Stimulated activated naive B cell treated with anti-CD40 and anti-IgM and Interleukin-4, amounts not matched to agents 10 μg/mL and 1 μg/mL and 100 μg/mL, for 72 hours (primary cell): ENCODE data around the gene LRRC2.
A peak's percentile ranks its signal among the peaks of the same experiment; 100 is the strongest.

Experiments used
- ATAC-seq, 2 donors: fragments of 150-1000 bp; cut with Tn5 transposase; replicated peaks; 2 replicates each; pipeline ENCODE4 v1.10.0; 2021; ENCODE audit warnings: moderate library complexity in 1 of 2
- DNase-seq: peaks from one replicate; pipeline ENCODE4 v3.0.0; 2021
- H3K27ac Mint-ChIP-seq: one replicate; pipeline ENCODE4 v1.8.0; 2022; ENCODE audit warnings: mild to moderate bottlenecking, mixed read lengths
- H3K27me3 Mint-ChIP-seq, 2 donors: one replicate each; pipeline ENCODE4 v1.8.0; 2022; ENCODE audit warnings: mixed read lengths in 2 of 2
- H3K36me3 Mint-ChIP-seq, 2 donors: one replicate each; pipeline ENCODE4 v1.8.0; 2022; ENCODE audit warnings: mixed read lengths in 2 of 2, mild to moderate bottlenecking in 1 of 2
- H3K4me1 Mint-ChIP-seq, 2 donors: one replicate each; pipeline ENCODE4 v1.8.0; 2022; ENCODE audit warnings: mixed read lengths in 2 of 2, mild to moderate bottlenecking in 1 of 2
- H3K4me3 Mint-ChIP-seq, 2 donors: one replicate each; pipeline ENCODE4 v1.8.0; 2022; ENCODE audit warnings: mild to moderate bottlenecking in 2 of 2, mixed read lengths in 2 of 2, moderate library complexity in 1 of 2
- H3K9me3 Mint-ChIP-seq, 2 donors: one replicate each; pipeline ENCODE4 v1.8.0; 2022; ENCODE audit warnings: mixed read lengths in 2 of 2, mild to moderate bottlenecking in 1 of 2

The LRRC2 gene

GRCh38 chr3:46517784-46518181, 48.3 kb downstream of the LRRC2 start:
- Mint-ChIP-seq H3K4me3 (no peak overlapping the region), H3K27me3 (no peaks in the 10 kb centered on the region), H3K4me1 (no peaks in the 10 kb centered on the region), H3K36me3 (no peaks in the 10 kb centered on the region), H3K27ac (no peak overlapping the region), H3K9me3 (no peaks in the 10 kb centered on the region)
- DNase-seq = no peak
- ATAC-seq = no peak

GRCh38 chr3:46517016-46517783, 48.9 kb downstream of the LRRC2 start:
- no peaks in the 10 kb centered on the region for H3K4me1 Mint-ChIP-seq
- no peaks in the 10 kb centered on the region for H3K36me3 Mint-ChIP-seq

GRCh38 chr3:46516521-46516920, 49.6 kb downstream of the LRRC2 start:
- Mint-ChIP-seq H3K27me3 (peaks cover 3 to 6% of the 10 kb centered on the region in 2 donors), H3K4me3 (no peak overlapping the region)
- no peak for ATAC-seq

More at GRCh38 chr3:46517016-46517783, 48.9 kb downstream of the LRRC2 start:
- H3K27ac Mint-ChIP-seq = no peak overlapping the region
- H3K9me3 Mint-ChIP-seq = no peaks in the 10 kb centered on the region
- H3K4me3 Mint-ChIP-seq = no peak overlapping the region
- H3K27me3 Mint-ChIP-seq = peaks cover 3 to 5% of the 10 kb centered on the region in 2 donors
- DNase-seq (no peak), ATAC-seq (no peak)

GRCh38 chr3:46512191-46512749, 53.8 kb downstream of the LRRC2 start:
- Mint-ChIP-seq H3K27me3 (peaks cover 6 to 10% of the 10 kb centered on the region in 2 donors), H3K27ac (no peak overlapping the region), H3K4me1 (peaks cover 2 to 8% of the 10 kb centered on the region in 2 donors), H3K4me3 (no peak overlapping the region), H3K36me3 (no peaks in the 10 kb centered on the region), H3K9me3 (peaks cover 0 to 2% of the 10 kb centered on the region in 2 donors)
- ATAC-seq = no peak
- DNase-seq = no peak

More at GRCh38 chr3:46516521-46516920, 49.6 kb downstream of the LRRC2 start:
- Mint-ChIP-seq H3K36me3 (no peaks in the 10 kb centered on the region), H3K4me1 (no peaks in the 10 kb centered on the region), H3K9me3 (no peaks in the 10 kb centered on the region), H3K27ac (no peak overlapping the region)
- no peak for DNase-seq

- Mint-ChIP-seq H3K27me3 (peaks cover 6 to 14% of the 10 kb centered on the region in 2 donors), H3K4me3 (no peak overlapping the region), H3K9me3 (peaks cover 6 to 9% of the 10 kb centered on the region in 2 donors), H3K36me3 (peaks cover 5% of the 10 kb centered on the region in 2 donors), H3K27ac (no peak overlapping the region), H3K4me1 (peaks cover 7 to 17% of the 10 kb centered on the region in 2 donors)
- no peak for ATAC-seq
- no peak for DNase-seq
Observed at GRCh38 chr3:46509661-46510187, 56.4 kb downstream of the LRRC2 start.

GRCh38 chr3:46508850-46509591, 57.1 kb downstream of the LRRC2 start:
- H3K4me1 Mint-ChIP-seq = peaks cover 7 to 18% of the 10 kb centered on the region in 2 donors
- no peak for DNase-seq
- ATAC-seq = no peak
- H3K27me3 Mint-ChIP-seq = peaks cover 6 to 14% of the 10 kb centered on the region in 2 donors
- no peak overlapping the region for H3K4me3 Mint-ChIP-seq
- peaks cover 5% of the 10 kb centered on the region in 2 donors for H3K36me3 Mint-ChIP-seq
- H3K27ac Mint-ChIP-seq = no peak overlapping the region
- peaks cover 6 to 9% of the 10 kb centered on the region in 2 donors for H3K9me3 Mint-ChIP-seq

GRCh38 chr3:46506526-46506925, 59.6 kb downstream of the LRRC2 start:
- Mint-ChIP-seq H3K27ac (no peak overlapping the region), H3K27me3 (peaks cover 0 to 11% of the 10 kb centered on the region in 2 donors)

GRCh38 chr3:46505953-46506352, 60.1 kb downstream of the LRRC2 start:
- Mint-ChIP-seq H3K4me3 (no peak overlapping the region), H3K27ac (no peak overlapping the region), H3K4me1 (peaks cover 17 to 33% of the 10 kb centered on the region in 2 donors), H3K27me3 (peaks cover 0 to 11% of the 10 kb centered on the region in 2 donors), H3K9me3 (peaks cover 10 to 12% of the 10 kb centered on the region in 2 donors), H3K36me3 (peaks cover 8 to 9% of the 10 kb centered on the region in 2 donors)
- ATAC-seq (no peak), DNase-seq (no peak)

More at GRCh38 chr3:46506526-46506925, 59.6 kb downstream of the LRRC2 start:
- DNase-seq = no peak
- Mint-ChIP-seq H3K4me3 (no peak overlapping the region), H3K9me3 (peaks cover 10 to 12% of the 10 kb centered on the region in 2 donors), H3K4me1 (peaks cover 15 to 27% of the 10 kb centered on the region in 2 donors), H3K36me3 (peaks cover 8 to 9% of the 10 kb centered on the region in 2 donors)
- ATAC-seq = no peak

- Mint-ChIP-seq H3K4me3 (no peak overlapping the region), H3K27ac (no peak overlapping the region), H3K9me3 (peaks cover 10 to 12% of the 10 kb centered on the region in 2 donors), H3K4me1 (peaks cover 25 to 41% of the 10 kb centered on the region in 2 donors), H3K27me3 (peaks cover 0 to 8% of the 10 kb centered on the region in 2 donors), H3K36me3 (peaks cover 8 to 9% of the 10 kb centered on the region in 2 donors)
- DNase-seq = peak; percentile 20
- peak; percentile 48 to 58 for ATAC-seq
Observed at GRCh38 chr3:46504789-46505188, 61.3 kb downstream of the LRRC2 start.

GRCh38 chr3:46503200-46503874, 62.8 kb downstream of the LRRC2 start:
- Mint-ChIP-seq H3K36me3 (peaks cover 8 to 9% of the 10 kb centered on the region in 2 donors), H3K4me1 (peaks cover 25 to 35% of the 10 kb centered on the region in 2 donors)
- no peak for DNase-seq

GRCh38 chr3:46501702-46502101, 64.4 kb downstream of the LRRC2 start:
- Mint-ChIP-seq H3K9me3 (peaks cover 9 to 10% of the 10 kb centered on the region in 2 donors), H3K4me1 (peaks cover 29 to 41% of the 10 kb centered on the region in 2 donors), H3K27ac (peak overlapping the region; percentile 33), H3K4me3 (no peak overlapping the region), H3K27me3 (peaks cover 7 to 9% of the 10 kb centered on the region in 2 donors), H3K36me3 (peaks cover 8 to 9% of the 10 kb centered on the region in 2 donors)
- no peak for ATAC-seq
- no peak for DNase-seq

More at GRCh38 chr3:46503200-46503874, 62.8 kb downstream of the LRRC2 start:
- ATAC-seq = no peak
- H3K9me3 Mint-ChIP-seq = peaks cover 9 to 10% of the 10 kb centered on the region in 2 donors
- H3K4me3 Mint-ChIP-seq = no peak overlapping the region
- H3K27me3 Mint-ChIP-seq = peaks cover 9% of the 10 kb centered on the region in 2 donors
- H3K27ac Mint-ChIP-seq = peak overlapping the region; percentile 80

GRCh38 chr3:46500656-46501635, 65.2 kb downstream of the LRRC2 start:
- Mint-ChIP-seq H3K36me3 (peaks cover 8 to 9% of the 10 kb centered on the region in 2 donors), H3K27ac (peak overlapping the region; percentile 33), H3K27me3 (peaks cover 4 to 9% of the 10 kb centered on the region in 2 donors), H3K4me1 (peaks cover 29 to 42% of the 10 kb centered on the region in 2 donors), H3K4me3 (peak overlapping the region in 1 of 2 donors; percentile 0), H3K9me3 (peaks cover 8 to 10% of the 10 kb centered on the region in 2 donors)
- DNase-seq (no peak), ATAC-seq (peak; percentile 62 to 75)
